GM11168 (cell line): ENCODE measurements around the gene MEA1.
"Not testable (repeated sequence)": the region's sequence is repeated elsewhere in the genome, so short reads cannot be mapped to it uniquely, and the experiment has no call there.

ENCODE experiments used
- in situ Hi-C: fragments of 300-500 bp; cut with MboI; formaldehyde crosslinking; loops from one replicate; pipeline ENCODE4 v1.12.0; 2022; ENCODE audit warnings: low sequenced_read_pairs; ENCODE audit not compliant: unreplicated experiment

The MEA1 gene

GRCh38 chr6:43013097-43013842, 476 bp downstream of the MEA1 start:
- in situ Hi-C loops: no loop called here

DNA sequence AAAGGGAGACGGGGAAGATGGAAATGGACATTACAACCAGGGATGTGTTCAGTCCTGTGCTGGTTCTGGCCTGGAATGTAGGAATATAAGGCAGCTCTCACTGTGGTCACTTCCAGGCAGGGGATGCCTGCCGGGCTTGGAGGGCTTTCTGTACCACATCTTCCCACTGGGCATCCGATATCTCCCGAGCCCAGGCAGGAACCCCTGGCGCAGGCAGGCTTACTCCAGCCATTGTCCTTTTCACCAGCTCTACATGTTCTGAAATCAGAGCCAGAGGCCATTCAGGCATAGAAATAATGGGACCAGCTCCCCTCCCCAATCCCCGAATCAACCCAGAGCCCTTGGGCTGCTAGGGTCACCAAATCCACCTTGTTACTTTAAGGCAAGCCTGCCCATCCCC, 1.4 kb downstream of the MEA1 start:
- in situ Hi-C loops: no loop called here

GRCh38 chr6:43011207-43011606, 2.5 kb downstream of the MEA1 start:
- in situ Hi-C loops: no loop called here

DNA sequence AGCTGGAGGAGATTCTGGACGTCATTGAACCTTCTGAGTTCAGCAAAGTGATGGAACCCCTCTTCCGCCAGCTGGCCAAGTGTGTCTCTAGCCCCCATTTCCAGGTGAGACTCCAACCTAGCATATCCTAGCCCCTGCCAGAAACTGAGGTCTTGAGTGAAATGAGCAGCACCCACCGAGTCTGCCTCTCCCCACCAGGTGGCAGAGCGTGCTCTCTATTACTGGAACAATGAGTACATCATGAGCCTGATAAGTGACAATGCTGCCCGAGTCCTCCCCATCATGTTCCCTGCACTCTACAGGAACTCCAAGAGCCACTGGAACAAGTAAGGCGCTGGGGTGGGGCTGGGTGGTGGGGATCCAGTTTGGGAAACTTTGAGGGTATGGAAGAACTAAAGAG, 4.6 kb downstream of the MEA1 start:
- in situ Hi-C loops: no loop called here

DNA sequence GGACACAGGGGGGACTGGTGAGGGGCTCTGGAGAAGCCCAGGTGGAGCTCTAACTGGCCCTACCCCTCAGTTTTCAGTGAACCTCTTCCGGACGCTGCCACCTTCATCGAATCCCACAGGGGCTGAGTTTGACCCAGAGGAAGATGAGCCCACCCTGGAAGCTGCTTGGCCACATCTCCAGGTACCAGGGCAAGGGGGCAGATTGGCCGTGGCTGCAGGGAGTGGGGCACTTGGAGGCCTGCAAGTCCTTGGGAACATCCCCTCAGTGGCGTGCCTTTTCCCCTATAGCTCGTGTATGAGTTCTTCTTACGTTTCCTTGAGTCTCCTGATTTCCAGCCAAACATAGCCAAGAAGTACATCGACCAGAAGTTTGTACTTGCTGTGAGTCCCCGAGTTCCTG, 6.6 kb downstream of the MEA1 start:
- in situ Hi-C loops: no loop called here

DNA sequence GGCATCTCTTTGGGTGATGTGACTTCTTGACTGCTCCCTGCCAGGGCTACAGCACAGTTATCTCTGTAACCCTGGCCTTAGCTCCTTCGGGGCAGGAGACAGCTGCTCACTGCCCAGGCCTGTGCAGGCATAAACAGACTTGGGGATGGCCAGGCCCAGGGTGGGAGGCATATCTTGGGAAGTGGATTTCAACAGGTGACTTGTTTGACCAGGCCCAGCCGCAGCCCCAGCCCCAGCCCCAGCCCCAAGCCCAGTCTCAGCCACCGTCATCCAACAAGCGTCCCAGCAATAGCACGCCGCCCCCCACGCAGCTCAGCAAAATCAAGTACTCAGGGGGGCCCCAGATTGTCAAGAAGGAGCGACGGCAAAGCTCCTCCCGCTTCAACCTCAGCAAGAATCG, 7.5 kb downstream of the MEA1 start:
- in situ Hi-C loops: no loop called here

- in situ Hi-C loops: no loop called here
Observed at GRCh38 chr6:43005844-43006243, 7.9 kb downstream of the MEA1 start.

GRCh38 chr6:43001843-43002242, 11.9 kb downstream of the MEA1 start:
- in situ Hi-C loops: no loop called here

- in situ Hi-C loops: not testable (repeated sequence)
Observed at GRCh38 chr6:42998205-42998604, 15.5 kb downstream of the MEA1 start.

- in situ Hi-C loops: no loop called here
Observed at GRCh38 chr6:42996513-42996912, 17.2 kb downstream of the MEA1 start.

- in situ Hi-C loops: no loop called here
Observed at GRCh38 chr6:42993445-42993844, 20.3 kb downstream of the MEA1 start.

GRCh38 chr6:42989923-42990322, 23.8 kb downstream of the MEA1 start:
- in situ Hi-C loops: no loop called here

- in situ Hi-C loops: no loop called here
Observed at GRCh38 chr6:42988486-42989020, 25.2 kb downstream of the MEA1 start.

- in situ Hi-C loops: no loop called here
Observed at GRCh38 chr6:42987533-42988451, 26.0 kb downstream of the MEA1 start.

DNA sequence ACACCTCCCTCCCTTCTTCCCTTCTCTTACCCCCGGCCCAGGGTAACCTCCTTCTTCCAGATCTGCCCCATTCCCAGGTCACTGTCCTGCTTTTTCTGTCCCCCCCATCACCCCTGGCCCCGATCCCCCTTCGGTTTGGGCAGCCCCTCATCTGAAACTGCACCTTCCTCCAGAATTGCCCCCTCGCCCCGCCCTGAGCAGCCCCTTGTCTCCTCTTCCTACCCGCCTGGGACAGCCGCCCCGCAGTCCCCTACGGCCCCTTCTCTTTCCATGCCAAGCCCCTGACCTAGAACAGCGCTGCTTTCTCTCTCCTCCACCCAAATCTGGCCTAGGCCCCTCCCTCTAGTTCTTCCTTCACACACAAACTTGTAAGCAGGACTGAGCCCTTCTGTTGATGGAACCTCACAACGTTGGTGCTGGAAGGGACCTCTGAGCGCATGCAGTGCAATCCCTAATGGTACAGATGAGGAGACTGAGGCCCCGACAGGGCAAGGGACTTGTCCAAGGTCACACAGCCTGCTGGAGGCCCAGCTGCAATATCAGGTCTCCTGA, 28.7 kb downstream of the MEA1 start:
- in situ Hi-C loops: no loop called here

GRCh38 chr6:42984001-42984923, 29.5 kb downstream of the MEA1 start, which contains the start of gene PPP2R5D:
PPP2R5D (plus strand) TSS chr6:42984570; CDS start chr6:42984678, 108 bp downstream.
- in situ Hi-C loops: no loop called here

- in situ Hi-C loops: no loop called here
Observed at GRCh38 chr6:42981836-42982235, 31.9 kb downstream of the MEA1 start.

- in situ Hi-C loops: no loop called here
Observed at GRCh38 chr6:42979523-42980177, 34.1 kb downstream of the MEA1 start.

DNA sequence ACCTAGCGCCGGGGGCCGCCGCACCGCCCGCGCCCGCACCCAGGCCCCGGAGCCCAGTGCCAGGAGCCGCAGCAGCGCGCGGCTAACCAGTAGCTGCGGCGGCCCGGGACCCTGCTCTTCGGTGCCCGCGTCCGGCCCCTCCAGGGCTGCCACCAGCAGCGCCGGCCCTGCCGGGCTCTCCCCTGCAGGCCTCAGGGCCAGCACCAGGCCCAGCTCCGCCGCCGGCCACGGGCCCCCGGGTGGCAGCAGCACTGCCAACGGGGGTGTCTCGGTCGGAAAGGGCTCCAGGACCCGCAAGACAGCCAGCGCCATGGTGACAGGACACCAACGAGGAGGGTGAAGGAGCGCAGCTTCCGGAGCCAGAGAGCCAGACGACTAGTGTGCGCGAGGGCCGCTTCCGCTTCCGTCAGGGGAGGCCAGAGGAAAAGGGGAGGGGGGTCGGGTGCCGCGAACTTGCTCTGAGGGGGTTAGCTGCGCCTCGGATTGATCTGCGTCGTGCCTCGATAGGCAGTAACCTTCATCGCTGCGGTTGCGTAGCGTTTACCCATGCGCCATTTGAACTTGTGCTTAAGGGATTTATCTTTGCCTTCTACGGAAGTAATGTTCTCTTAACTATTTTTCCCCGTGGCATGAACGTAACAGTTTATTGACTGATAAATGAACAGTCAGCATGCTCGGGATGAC, 34.8 kb downstream of the MEA1 start, which contains the start of gene PEX6:
Gene PEX6 (minus strand): TSS at position 343 of the 684 bp plus-strand sequence. CDS start 31 bp downstream, at position 312.
- in situ Hi-C loops: no loop called here
